T47D (cell line): ENCODE data around the gene PHF21A.
"Not testable (repeated sequence)": the region's sequence is repeated elsewhere in the genome, so short reads cannot be mapped to it uniquely, and the experiment has no call there.

Experiments used
- DNase-seq, 2 experiments: peaks; one replicate each; pipeline versions ENCODE4 v3.0.0 to v3.0.0-alpha.2; 2011 to 2012; ENCODE audit warnings: low read depth in 1 of 2, low spot score in 1 of 2
- JUND ChIP-seq: IDR thresholded peaks from 2 replicates; pipeline ENCODE4 v1.6.1; 2012; ENCODE audit warnings: low read depth
- in situ Hi-C: cut with HindIII; loops from 2 replicates; pipeline ENCODE4 v1.10.0; 2016; ENCODE audit warnings: low sequenced_read_pairs, low pct_unique_long_range_greater_than_20kb

Gene PHF21A

GRCh38 chr11:45907911-45908370 lies 213.3 kb downstream of the PHF21A start:
- no peak for DNase-seq
- in situ Hi-C loops, result no loop called here
- no peak for TF ChIP-seq JUND

DNA sequence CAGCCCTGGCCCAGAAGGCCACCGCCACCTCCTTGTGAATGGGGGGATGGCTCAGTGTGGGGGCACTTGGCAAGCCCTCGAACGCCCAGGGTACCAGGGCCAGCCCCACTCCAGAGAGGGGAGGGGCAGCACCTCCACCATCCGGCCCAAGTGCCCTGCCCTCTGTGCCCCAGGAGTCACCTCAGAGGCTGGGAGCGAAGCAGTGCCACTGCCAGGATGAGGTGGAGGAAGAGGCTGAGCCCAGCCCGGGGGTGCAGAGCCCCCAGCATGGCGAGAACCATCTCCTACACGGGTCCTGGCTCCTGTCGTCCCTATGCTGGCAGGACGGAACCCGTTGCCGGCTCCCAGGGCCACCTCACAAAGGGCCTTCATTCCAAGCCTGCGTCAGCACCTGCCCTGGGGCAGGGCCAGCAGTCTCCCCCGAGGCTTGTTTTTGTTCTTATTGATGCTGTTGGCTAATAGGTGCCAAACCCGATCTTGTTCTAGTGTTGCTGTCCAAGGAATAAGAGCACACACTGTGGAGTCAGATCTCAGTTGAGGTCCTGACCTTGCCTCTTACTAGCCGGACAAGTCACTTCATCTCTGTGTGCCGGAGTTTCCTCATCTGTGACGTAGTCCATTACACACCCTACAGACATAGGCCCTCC lies 214.2 kb downstream of the PHF21A start, which contains the start of gene FREY1:
Gene FREY1 (minus strand): TSS at position 307 of the 647 bp plus-strand sequence. CDS start 26 bp downstream, at position 281.
- no peak for DNase-seq
- no peak for TF ChIP-seq JUND
- in situ Hi-C loops, result no loop called here

GRCh38 chr11:45906096-45906682 lies 215.1 kb downstream of the PHF21A start:
- TF ChIP-seq JUND, result no peak
- no peak for DNase-seq
- in situ Hi-C loops, result no loop called here

GRCh38 chr11:45905576-45905975 lies 215.7 kb downstream of the PHF21A start:
- DNase-seq, in situ Hi-C loops: not testable (repeated sequence)

DNA sequence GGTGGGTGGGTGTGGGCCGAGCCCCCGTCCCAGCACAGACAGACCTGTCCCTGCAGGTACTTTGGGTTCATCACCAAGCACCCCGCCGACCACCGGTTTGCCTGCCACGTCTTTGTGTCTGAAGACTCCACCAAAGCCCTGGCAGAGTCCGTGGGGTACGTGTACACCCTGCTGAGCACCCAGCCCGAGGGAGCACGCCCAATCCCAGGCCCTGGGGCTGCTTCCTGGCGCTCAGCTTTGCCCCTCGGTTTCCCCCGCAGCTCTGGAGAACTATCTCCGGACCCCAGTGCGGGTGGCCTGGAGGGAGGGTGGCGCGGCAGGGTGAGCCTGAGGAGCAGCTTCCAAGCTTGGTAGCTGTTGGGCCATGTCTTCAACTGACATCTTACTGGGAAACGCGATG lies 216.2 kb downstream of the PHF21A start:
- no peak for DNase-seq
- in situ Hi-C loops, result no loop called here
- no peak for TF ChIP-seq JUND

GRCh38 chr11:45904309-45904915 lies 216.8 kb downstream of the PHF21A start:
- in situ Hi-C loops, result no loop called here
- TF ChIP-seq JUND, result no peak
- DNase-seq, result no peak

GRCh38 chr11:45902452-45903380 lies 218.5 kb downstream of the PHF21A start:
- no peak for TF ChIP-seq JUND
- DNase-seq, result no peak
- in situ Hi-C loops, result no loop called here

GRCh38 chr11:45901626-45902025 lies 219.6 kb downstream of the PHF21A start:
- in situ Hi-C loops, result no loop called here
- DNase-seq, result no peak
- TF ChIP-seq JUND, result no peak

GRCh38 chr11:45900916-45901617 lies 220.2 kb downstream of the PHF21A start:
- in situ Hi-C loops, result no loop called here
- TF ChIP-seq JUND, result no peak
- DNase-seq, result no peak

DNA sequence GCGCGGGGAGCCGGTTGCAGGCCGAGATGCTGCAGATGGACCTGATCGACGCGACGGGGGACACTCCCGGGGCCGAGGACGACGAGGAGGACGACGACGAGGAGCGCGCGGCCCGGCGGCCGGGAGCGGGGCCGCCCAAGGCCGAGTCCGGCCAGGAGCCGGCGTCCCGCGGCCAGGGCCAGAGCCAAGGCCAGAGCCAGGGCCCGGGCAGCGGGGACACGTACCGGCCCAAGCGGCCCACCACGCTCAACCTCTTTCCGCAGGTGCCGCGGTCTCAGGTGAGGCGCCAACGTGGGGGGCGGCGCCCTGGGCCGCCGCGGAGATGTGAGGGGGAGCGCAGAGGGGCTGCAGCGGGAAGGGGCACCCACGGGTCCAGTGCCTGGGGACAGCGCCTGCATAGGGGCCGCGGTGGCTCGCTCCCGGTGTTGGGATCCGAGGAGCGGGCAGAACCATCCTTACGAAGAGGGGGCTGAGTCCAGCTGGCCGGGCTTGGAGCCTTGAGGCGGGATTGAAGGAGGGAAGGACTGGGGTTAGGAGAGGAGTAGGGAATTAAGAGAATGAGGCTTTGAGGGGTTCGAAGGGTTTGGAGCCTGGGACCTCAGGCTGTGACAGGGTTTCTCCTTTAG lies 221.0 kb downstream of the PHF21A start:
- DNase-seq, in situ Hi-C loops: not testable (repeated sequence)

- DNase-seq, result peak; percentile 92 to 94
- no peak for TF ChIP-seq JUND
- in situ Hi-C loops, result no loop called here
Measured at GRCh38 chr11:45899448-45900174, 221.6 kb downstream of the PHF21A start.
